K562 (cell line): ENCODE results near the gene LINGO3. TPM values are rescaled to one million over a fixed set of nuclear protein-coding genes. Genes with fewer than 3 reads are reported as not detected.

Experiments
- ATAC-seq: fragments of 200-7000 bp; cut with Tn5 transposase; 3 replicates; pipeline ENCODE4 v1.9.1; 2020; ENCODE audit warnings: moderate library complexity
- BruUV-seq: library from RNA; stranded (reverse); fragments of 400-500 nt; replicated peaks from 2 replicates; lab custom pipeline; 2021; lab: Mats Ljungman, UMichigan
- CTCF ChIA-PET: fragments of 300-600 bp; formaldehyde crosslinking; extraction: SDS; loops from one replicate; lab custom pipeline; 2021; ENCODE audit warnings: low intra/inter-chr PET ratio; lab: Yijun Ruan, JAX
- POLR2A ChIA-PET: fragments of 300-600, 350-650 bp; sonication (Branson Sonifier 250); formaldehyde crosslinking; extraction: SDS; loops from one replicate; lab custom pipeline; 2021; ENCODE audit warnings: antibody characterized with exemption, inconsistent platforms; lab: Yijun Ruan, JAX
- DNase-seq, 4 experiments: peaks; one replicate each; pipeline versions ENCODE4 v3.0.0 to v3.0.0-alpha.2; 2011 to 2018; ENCODE audit warnings: low spot score in 3 of 4, mixed read lengths in 3 of 4; ENCODE audit errors: extremely low read depth in 1 of 4
- FAIRE-seq: peaks from 2 replicates; lab custom pipeline; 2011; peaks lifted over from hg19 to GRCh38; lab: Jason Lieb, UNC
- H2AFZ ChIP-seq: 2 replicates; pipeline ENCODE4 v1.6.0; 2011; ENCODE audit warnings: low read depth, low read length, control low read depth, inconsistent platforms
- H3K27ac ChIP-seq: fragments of 200-600 bp; 3 replicates; pipeline ENCODE4 v1.8.0; 2011; ENCODE audit warnings: low read depth, mild to moderate bottlenecking, control low read depth, inconsistent platforms, low read length, moderate library complexity, mixed read lengths; ENCODE audit errors: extremely low read depth
- H3K27me3 ChIP-seq, 2 experiments: fragments of 300-600 bp in 1 of 2; 2 replicates in 1 of 2; 3 replicates in 1 of 2; pipeline versions ENCODE4 v1.6.0 to v1.8.0; 2011; ENCODE audit warnings: inconsistent platforms in 2 of 2, low read length in 2 of 2, mild to moderate bottlenecking in 1 of 2, mixed read lengths in 1 of 2, moderate library complexity in 1 of 2; ENCODE audit not compliant: control insufficient read depth in 2 of 2, insufficient read depth in 2 of 2
- H3K36me3 ChIP-seq: fragments of 300-600 bp; 3 replicates; pipeline ENCODE4 v1.8.0; 2011; ENCODE audit warnings: mild to moderate bottlenecking, low read length, inconsistent platforms; ENCODE audit not compliant: control insufficient read depth, insufficient read depth
- H3K4me1 ChIP-seq, 2 experiments: fragments of 200-600 bp in 1 of 2; replicated peaks in 1 of 2; 2 replicates in 1 of 2; 3 replicates in 1 of 2; pipeline versions ENCODE4 v1.5.1 to v1.8.0; 2011; ENCODE audit warnings: inconsistent platforms in 2 of 2, low read length in 2 of 2, mild to moderate bottlenecking in 1 of 2, mixed read lengths in 1 of 2, moderate library complexity in 1 of 2; ENCODE audit not compliant: control insufficient read depth in 2 of 2, insufficient read depth in 2 of 2
- H3K4me2 ChIP-seq: 2 replicates; pipeline ENCODE4 v1.6.1; 2011; ENCODE audit warnings: low read length, control low read depth, inconsistent platforms, mixed read lengths; ENCODE audit not compliant: insufficient read depth
- H3K4me3 ChIP-seq: fragments of 200-600 bp; sonication (generic), shearing (Covaris generic); 2 replicates; pipeline ENCODE4 v1.5.1; 2016; ENCODE audit warnings: control low read depth, inconsistent platforms
- H3K79me2 ChIP-seq: fragments of 200-600 bp; 3 replicates; pipeline ENCODE4 v1.8.0; 2011; ENCODE audit warnings: low read length, inconsistent platforms; ENCODE audit not compliant: control insufficient read depth, insufficient read depth
- H3K9ac ChIP-seq, 2 experiments: 2 replicates each; pipeline versions ENCODE4 v1.6.0 to v1.6.1; 2011; ENCODE audit warnings: low read depth in 2 of 2, low read length in 2 of 2, control low read depth in 1 of 2, inconsistent platforms in 1 of 2, mild to moderate bottlenecking in 1 of 2, mixed read lengths in 1 of 2; ENCODE audit not compliant: insufficient read depth in 1 of 2
- H3K9me1 ChIP-seq: one replicate; pipeline ENCODE4 v1.6.0; 2011; ENCODE audit warnings: inconsistent platforms, mild to moderate bottlenecking, low read length, moderate library complexity; ENCODE audit not compliant: control insufficient read depth, insufficient read depth
- H3K9me3 ChIP-seq: replicated peaks from 2 replicates; pipeline ENCODE4 v1.5.1; 2011; ENCODE audit warnings: low read depth, low read length, inconsistent platforms; ENCODE audit not compliant: control insufficient read depth, insufficient read depth
- H4K20me1 ChIP-seq: replicated peaks from 2 replicates; pipeline ENCODE4 v1.6.1; 2011; ENCODE audit warnings: low read length, inconsistent platforms, mixed read lengths; ENCODE audit not compliant: control insufficient read depth, insufficient read depth
- RBFOX2 ChIP-seq: fragments of 200-400 bp; formaldehyde crosslinking; IDR thresholded peaks from 2 replicates; pipeline ENCODE4 v1.6.1; 2017; ENCODE audit warnings: low read depth, mild to moderate bottlenecking, low read length, moderate library complexity
- WGBS: fragments of 100-300 bp; shearing (Covaris generic); methylation state at CpG from one replicate; pipeline ENCODE4 v1.1.6; 2016; ENCODE audit warnings: low coverage, mixed read lengths; ENCODE audit not compliant: insufficient coverage; ENCODE audit errors: missing lambda C conversion rate; 5-methylcytosine and 5-hydroxymethylcytosine counted together
- in situ Hi-C: fragments of 300-500 bp; cut with MboI; formaldehyde crosslinking; loops from 4 replicates; pipeline ENCODE4 v1.15.0; 2018; ENCODE audit warnings: inconsistent platforms, mixed read lengths
- intact Hi-C: fragments of 100-400 bp; cut with micrococcal nuclease; formaldehyde crosslinking; loops from 2 replicates; pipeline ENCODE4 v1.14.2; 2022
- polyA plus RNA-seq, 8 experiments: library from polyadenylated mRNA; depleted of rRNA in 4 of 8; stranded (reverse) in 5 of 8; unstranded in 3 of 8; fragments of >200 nt; fragmentation: Nextera tagmentation in 2 of 8; fragmentation: Illumina TruSeq in 1 of 8; extraction: Ambion mirVana in 2 of 8; extraction: Trizol in 1 of 8; gene quantifications; 2 replicates each; pipeline versions ENCODE4 v1.2.1 to v1.2.3, GENCODE V29; 2011 to 2014; ENCODE audit warnings: inconsistent platforms in 1 of 8, missing spikeins in 1 of 8
- total RNA-seq, 7 experiments: library from RNA; depleted of rRNA in 6 of 7; stranded (reverse); fragments of >200 nt in 6 of 7; fragmentation: Illumina TruSeq in 2 of 7; extraction: Trizol in 2 of 7; gene quantifications; 2 replicates each; pipeline versions ENCODE4 v1.2.1 to v1.2.3, GENCODE V29; 2011 to 2021; ENCODE audit warnings: low replicate concordance in 1 of 7
- TF ChIP-seq, protein P1 (sequence below): fragments of 250-450 bp; sonication (Bioruptor Pico); IDR thresholded peaks from 2 replicates; pipeline ENCODE4 v1.5.1; 2021; ENCODE audit warnings: mild to moderate bottlenecking

LINGO3 gene
- total and polyA plus RNA-seq, 9 of the 15 experiments (the other 6 are each of a cell fraction or from before 2014, with no cell fraction given), result 0.03 to 0.05 (median 0.03) TPM; not detected in 6

DNA sequence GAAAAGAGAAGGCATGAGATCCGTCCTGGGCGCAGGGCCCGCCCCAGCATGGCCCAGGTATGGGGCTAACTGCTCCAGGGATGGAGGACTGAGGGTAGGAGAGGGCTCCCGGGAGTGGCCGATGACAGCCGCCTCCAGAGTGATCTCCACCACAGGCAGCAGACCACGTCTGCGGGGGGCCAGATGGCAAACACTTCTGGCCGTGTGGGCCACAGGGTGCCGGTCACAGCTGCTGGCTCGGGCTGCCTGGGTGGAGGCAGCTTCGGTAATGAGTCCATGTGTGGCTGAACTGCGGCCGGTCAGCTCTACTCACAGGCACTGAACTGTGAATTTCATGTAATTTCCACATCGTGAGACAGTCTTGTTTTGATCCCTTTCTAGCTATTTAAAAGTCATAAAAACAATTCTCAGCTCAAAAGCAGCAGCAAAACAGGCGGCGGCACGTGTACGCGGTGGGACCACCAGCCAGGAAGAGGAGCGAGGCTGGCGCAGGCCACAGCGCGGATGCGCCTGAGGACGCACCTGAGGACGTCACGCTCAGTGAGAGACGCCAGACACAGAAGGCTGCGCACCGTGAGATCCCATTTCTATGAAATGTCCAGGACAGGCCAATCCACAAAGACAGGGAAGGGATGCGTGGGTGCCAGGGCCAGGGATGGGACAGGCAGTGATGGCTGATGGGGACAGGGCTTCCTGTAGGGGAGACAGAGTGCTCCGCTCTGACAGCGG, 16.4 kb upstream of the LINGO3 start:
- no TSS peak for BruUV-seq
- ChIA-PET CTCF (no interaction called here), POLR2A (no interaction called here)
- in situ Hi-C loops, result no loop called here
- Histone ChIP-seq H3K9me1 (no peaks in the 10 kb centered on the region), H3K36me3 (peaks cover 60% of the 10 kb centered on the region), H4K20me1 (no peaks in the 10 kb centered on the region), H3K27ac (no peak overlapping the region), H3K27me3 (no peaks in the 10 kb centered on the region), H2AFZ (no peak overlapping the region), H3K9ac (peak overlapping the region in 1 of 2 experiments; percentile 52; a peak in 1 of 4 replicates), H3K4me1 (peaks cover 7 to 60% of the 10 kb centered on the region in 2 experiments; a peak in 4 of 5 replicates), H3K4me2 (no peak overlapping the region), H3K79me2 (peaks cover 46% of the 10 kb centered on the region), H3K4me3 (no peak overlapping the region), H3K9me3 (no peaks in the 10 kb centered on the region)
- FAIRE-seq (no peak), ATAC-seq (no peak), DNase-seq (no peak)
- intact Hi-C loops, result loop anchor here (10.0 kb wide), 1 partner anchor 60 kb away; no protein-coding TSS in a partner anchor
- whole genome bisulfite sequencing, result 95% methylated on average over 23 of the region's 34 CpGs
- TF ChIP-seq, protein P1, sequence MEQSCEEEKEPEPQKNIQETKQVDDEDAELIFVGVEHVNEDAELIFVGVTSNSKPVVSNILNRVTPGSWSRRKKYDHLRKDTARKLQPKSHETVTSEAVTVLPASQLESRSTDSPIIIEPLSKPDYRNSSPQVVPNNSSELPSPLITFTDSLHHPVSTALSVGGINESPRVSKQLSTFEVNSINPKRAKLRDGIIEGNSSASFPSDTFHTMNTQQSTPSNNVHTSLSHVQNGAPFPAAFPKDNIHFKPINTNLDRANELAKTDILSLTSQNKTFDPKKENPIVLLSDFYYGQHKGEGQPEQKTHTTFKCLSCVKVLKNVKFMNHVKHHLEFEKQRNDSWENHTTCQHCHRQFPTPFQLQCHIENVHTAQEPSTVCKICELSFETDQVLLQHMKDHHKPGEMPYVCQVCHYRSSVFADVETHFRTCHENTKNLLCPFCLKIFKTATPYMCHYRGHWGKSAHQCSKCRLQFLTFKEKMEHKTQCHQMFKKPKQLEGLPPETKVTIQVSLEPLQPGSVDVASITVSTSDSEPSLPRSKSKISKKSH (CRISPR knock-in tag), result no peak
- TF ChIP-seq RBFOX2, result peak; percentile 34; the same call in 1 of the 2 replicates
